Right kidney (tissue), 1 donor: ENCODE measurements around the gene PPP4R3A.
"Not testable (repeated sequence)": the region's sequence is repeated elsewhere in the genome, so short reads cannot be mapped to it uniquely, and the experiment has no call there.

Source experiments
- DNase-seq: peaks from one replicate; pipeline ENCODE4 v3.0.0-alpha.2; 2016

PPP4R3A gene

DNA sequence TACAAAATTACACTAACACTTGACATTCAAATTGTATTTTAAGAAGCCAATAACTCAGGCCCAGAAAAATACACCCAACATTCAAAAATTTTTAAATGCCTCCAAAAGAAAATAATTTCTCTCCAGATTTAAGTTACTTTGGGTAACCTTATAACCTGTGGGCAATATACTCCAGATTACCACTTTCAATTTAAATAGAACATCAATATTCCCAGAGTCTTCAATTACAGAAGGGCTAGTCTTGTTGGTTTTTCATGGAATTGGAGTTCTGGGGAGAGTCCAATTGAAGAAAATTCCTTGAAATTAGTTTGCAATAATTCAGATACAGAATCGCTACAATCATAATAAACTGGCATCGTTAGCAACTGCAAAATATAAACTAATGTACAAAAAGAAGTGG is 2.0 kb downstream of the PPP4R3A start:
- no peak for DNase-seq

DNA sequence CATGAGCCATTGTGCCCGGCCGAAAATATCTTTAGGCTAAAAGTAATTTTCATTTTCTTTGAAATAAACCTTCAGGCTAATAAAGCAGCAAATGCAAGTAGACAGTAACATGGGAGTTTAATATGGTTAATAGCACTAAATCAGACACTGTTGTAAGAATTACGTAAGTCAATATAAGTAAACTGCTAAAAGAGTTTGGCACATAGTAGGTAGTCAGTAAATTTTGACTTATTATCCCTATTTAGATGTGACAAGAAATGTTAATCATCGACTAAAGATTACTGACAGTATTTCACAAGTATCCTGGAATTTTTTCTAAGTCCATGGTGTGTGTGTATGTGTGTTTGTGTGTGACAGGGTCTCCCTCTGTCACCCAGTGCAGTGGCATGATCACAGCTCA is 3.9 kb downstream of the PPP4R3A start:
- DNase-seq: no peak

DNA sequence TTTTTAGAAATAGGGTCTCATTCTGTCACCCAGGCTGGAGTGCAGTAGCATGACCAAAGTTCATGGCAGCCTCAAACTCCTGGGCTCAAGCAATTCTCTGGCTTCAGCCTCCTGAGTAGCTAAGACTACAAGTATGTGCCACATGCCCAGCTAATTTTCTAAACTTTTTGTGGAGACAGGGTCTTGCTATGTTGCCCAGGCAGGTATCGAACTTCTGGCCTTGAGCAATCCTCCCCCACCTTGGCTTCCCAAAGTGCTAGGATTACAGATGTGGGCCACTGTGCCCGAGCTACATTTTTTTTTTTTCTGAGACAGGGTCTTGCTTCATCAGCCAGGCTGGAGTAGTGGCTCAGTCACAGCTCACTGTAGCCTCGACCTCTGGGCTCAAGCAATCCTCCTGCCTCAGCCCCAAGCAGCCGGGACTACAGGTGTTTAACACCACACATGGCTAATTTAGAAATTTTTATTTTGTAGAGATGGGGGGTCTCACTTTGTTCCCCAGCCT is 7.1 kb downstream of the PPP4R3A start:
- no peak for DNase-seq

- DNase-seq: no peak
Measured at GRCh38 chr14:91501951-91502930, 7.9 kb downstream of the PPP4R3A start.

DNA sequence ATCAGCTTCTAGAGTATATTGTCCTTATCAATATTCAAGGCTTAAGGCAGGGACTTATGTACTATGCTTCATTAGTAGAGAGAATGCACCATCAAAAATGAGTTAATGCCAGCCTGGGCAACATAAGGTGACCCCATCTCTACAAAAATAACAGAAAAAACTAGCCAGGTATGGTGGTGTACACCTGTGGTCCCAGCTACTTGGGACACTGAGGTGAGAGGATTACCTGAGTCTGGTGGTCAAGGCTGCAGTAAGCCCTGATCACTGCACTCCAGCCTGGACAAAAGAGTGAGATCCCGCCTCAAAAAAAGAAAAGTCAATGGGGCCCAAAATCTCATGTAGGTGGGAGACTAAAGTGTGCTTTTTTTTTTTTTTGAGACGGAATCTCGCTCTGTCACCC is 8.8 kb downstream of the PPP4R3A start:
- no peak for DNase-seq

- DNase-seq: no peak
Measured at GRCh38 chr14:91496790-91497189, 13.3 kb downstream of the PPP4R3A start.

GRCh38 chr14:91494392-91495065 is 15.6 kb downstream of the PPP4R3A start:
- DNase-seq: not testable (repeated sequence)

- no peak for DNase-seq
Measured at GRCh38 chr14:91493169-91493568, 16.9 kb downstream of the PPP4R3A start.

GRCh38 chr14:91484744-91485143 is 25.4 kb downstream of the PPP4R3A start:
- DNase-seq: no peak

DNA sequence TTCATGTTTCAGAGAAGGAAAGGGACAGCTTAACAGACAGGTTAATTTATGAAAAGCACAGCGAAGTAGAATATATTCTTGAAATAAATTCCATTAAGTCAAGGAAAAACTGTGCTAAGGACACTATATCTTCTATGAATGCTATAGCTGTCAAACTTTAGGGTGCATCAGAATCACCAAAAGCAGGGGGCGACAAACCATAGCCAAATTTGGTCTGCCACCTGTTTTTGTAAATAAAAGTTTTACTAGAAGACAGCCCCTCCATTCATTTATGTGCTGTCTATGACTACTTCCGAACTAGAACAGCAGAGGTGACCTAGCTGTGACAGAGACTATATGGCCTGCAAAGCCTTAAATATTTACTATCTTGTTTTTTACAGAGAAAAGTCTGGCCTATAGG is 25.9 kb downstream of the PPP4R3A start:
- DNase-seq: no peak

GRCh38 chr14:91482263-91483013 is 27.7 kb downstream of the PPP4R3A start:
- no peak for DNase-seq

GRCh38 chr14:91477388-91477787 is 32.7 kb downstream of the PPP4R3A start:
- DNase-seq: no peak

- DNase-seq: no peak
Measured at GRCh38 chr14:91473046-91473445, 37.1 kb downstream of the PPP4R3A start.

DNA sequence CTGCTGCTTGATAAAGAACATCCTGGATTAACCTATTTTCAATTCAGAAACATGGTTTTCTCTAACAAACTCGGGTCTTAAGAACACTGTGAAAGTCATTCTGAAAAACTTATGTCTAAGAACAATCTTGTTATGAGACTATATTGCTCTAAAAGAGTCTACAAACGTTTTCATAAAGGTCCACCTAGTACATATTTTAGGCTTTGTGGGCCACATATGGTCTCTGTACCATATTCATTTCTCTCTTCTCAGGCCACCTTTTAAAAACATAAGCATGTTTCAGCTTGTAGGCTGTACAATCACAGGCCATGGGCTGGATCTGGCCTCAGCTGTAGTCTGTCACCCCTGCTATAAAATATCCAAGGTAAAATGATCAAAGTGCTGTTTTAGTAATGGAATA is 39.9 kb downstream of the PPP4R3A start:
- DNase-seq: no peak

DNA sequence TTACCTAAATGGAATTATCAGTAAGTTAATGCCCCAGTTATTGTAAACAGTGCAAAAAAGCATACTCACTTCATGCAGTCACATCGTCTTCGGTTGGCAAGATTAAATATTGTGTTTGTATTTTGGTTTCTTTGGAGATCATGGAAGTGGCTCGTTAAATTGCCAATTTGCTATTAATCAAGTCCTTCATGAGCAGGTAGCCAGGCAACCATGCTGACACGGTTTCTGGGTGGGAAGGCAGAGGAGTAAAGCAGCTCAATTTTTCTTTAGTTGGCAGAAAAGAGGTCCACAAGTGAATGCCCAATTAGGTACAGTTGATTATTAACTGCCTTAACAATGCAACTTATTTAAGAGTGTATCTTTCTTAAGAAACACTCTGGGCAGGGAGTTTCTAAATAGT is 43.9 kb downstream of the PPP4R3A start:
- DNase-seq: peak; percentile 7

- DNase-seq: no peak
Measured at GRCh38 chr14:91464615-91465205, 45.4 kb downstream of the PPP4R3A start.

DNA sequence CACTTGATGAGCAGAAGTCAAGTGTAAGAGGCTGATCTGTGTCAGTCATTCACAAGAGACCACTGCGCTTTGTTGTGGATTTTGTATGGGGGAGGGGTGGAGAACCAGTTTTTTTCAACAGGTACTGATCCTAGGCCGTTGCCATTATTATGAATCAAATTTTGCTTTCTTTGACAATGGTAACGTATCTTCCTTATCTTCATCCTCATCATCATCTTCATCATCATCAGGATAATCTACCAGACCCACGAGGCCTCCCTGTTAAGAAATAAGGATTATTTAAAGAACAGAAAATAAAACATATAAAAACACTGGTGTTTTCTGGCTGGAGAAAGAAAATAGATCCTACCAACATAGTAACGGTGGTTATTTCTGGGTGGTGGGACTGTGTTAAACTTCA is 51.5 kb downstream of the PPP4R3A start:
- DNase-seq: no peak

DNA sequence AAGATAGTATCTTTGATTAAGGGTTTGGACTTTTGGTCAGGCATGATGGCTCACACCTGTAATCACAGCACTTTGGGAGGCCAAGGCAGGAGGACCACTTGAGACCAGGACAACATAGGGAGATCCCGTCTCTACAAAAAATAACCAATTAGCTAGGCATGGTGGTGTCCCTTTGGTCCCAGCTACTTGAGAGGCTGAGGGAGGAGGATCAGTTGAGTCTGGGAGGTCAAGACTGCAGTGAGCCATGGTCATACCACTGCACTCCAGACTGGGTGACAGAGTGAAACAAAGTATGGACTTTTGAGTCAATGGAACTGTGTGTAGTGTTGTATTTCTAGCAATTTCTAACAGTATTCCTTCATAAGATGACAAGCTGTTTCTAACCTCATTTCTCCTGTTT is 53.8 kb downstream of the PPP4R3A start:
- DNase-seq: no peak

GRCh38 chr14:91454580-91454979 is 55.5 kb downstream of the PPP4R3A start:
- DNase-seq: no peak

DNA sequence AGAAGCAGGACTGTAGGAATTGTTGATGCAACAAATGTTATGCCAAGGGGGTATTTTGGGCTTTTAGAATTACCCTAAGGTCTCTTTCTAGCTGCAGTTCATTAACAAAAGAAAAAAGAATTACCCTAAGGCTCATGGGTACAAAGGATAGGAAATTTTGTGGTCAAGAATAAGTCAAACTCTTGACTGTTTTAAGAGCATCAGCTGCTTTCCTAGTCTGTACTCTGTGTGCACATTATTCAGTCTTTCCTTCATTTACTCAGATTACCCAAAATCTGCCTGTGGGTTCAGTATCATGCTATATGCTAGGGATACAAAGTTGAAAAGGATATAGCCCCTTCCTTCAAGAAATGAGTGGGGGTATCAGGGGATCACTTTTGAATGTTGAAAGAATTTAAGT is 56.0 kb downstream of the PPP4R3A start:
- DNase-seq: no peak

DNA sequence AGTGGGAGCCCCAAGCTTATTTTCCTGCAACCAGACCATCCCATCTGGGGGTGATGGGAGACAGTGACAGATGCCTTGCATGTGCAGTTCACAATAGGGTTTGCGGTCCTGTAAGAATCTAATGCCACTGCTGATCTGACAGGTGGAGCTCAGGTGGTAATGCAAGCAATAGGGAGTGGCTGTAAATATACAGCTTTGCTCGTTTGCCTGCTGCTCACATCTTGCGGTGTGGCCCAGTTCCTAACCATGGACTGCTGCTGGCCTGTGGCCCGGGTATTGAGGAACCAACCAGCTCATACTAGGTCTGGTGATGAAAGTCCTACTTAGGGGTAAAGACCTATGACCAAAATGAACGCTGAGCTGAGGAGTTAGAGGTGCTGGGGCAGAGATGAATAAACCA is 56.4 kb downstream of the PPP4R3A start:
- no peak for DNase-seq

GRCh38 chr14:91444335-91445020 is 65.6 kb downstream of the PPP4R3A start:
- DNase-seq: no peak
